ENCODE measurements around the gene MAP3K14. TPM values are rescaled to one million over a fixed set of nuclear protein-coding genes. Genes with fewer than 3 reads are reported as not detected.
A peak's percentile ranks its signal among the peaks of the same experiment; 100 is the strongest.

The MAP3K14 gene
- total RNA-seq, 1 experiment from 2014 or later, result 58.3 TPM

DNA sequence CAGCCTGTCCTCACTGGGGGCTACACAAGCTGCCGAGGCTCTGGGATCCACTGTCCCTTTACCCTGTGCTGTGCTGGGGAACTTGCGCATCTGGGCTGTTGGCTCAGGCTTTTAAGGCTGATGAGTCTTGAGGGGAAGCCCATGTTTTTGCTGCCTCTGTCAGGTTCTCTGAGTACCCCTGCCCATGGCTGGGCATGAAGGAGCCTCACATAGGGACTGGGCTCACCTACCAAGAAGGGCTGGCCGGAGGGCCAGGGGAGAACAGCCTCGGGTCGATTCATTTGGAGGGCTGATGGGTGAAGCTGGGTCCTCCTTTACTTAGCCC is 80.6 kb downstream of the MAP3K14 start:
- Histone ChIP-seq H3K4me3 (no peak overlapping the region), H3K79me2 (ENCODE audit: low read depth) (no peaks in the 10 kb centered on the region), H3K9me3 (ENCODE audit: insufficient read depth, low read depth) (no peaks in the 10 kb centered on the region), H3K36me3 (ENCODE audit: low read depth) (no peaks in the 10 kb centered on the region), H3K27me3 (ENCODE audit: insufficient read depth, low read depth) (no peaks in the 10 kb centered on the region), H3K27ac (no peak overlapping the region), H3K9me2 (ENCODE audit: insufficient read depth) (no peaks in the 10 kb centered on the region), H4K20me1 (ENCODE audit: insufficient read depth) (no peaks in the 10 kb centered on the region), H3K4me1 (replicated peaks; ENCODE audit: insufficient read depth) (peaks cover 6% of the 10 kb centered on the region), H3F3A (ENCODE audit: insufficient read depth, low read depth) (peaks cover 11% of the 10 kb centered on the region; the same call in 1 of the 2 replicates), H3K4me2 (no peak overlapping the region), H2AFZ (no peak overlapping the region)
- TF ChIP-seq EZH2 (IDR thresholded peaks at IDR 0.05; ENCODE audit: low read depth), result no peak
- TF ChIP-seq, protein P1, sequence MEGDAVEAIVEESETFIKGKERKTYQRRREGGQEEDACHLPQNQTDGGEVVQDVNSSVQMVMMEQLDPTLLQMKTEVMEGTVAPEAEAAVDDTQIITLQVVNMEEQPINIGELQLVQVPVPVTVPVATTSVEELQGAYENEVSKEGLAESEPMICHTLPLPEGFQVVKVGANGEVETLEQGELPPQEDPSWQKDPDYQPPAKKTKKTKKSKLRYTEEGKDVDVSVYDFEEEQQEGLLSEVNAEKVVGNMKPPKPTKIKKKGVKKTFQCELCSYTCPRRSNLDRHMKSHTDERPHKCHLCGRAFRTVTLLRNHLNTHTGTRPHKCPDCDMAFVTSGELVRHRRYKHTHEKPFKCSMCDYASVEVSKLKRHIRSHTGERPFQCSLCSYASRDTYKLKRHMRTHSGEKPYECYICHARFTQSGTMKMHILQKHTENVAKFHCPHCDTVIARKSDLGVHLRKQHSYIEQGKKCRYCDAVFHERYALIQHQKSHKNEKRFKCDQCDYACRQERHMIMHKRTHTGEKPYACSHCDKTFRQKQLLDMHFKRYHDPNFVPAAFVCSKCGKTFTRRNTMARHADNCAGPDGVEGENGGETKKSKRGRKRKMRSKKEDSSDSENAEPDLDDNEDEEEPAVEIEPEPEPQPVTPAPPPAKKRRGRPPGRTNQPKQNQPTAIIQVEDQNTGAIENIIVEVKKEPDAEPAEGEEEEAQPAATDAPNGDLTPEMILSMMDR (conservative IDR thresholded peaks at IDR 0.05), result no peak
- BruUV-seq (replicated peaks), result no TSS peak
- ChIA-PET CTCF (interaction anchor here (0.9 to 1.2 kb wide), 2 partner anchors 17 to 101 kb away, joined by 3 to 17 read pairs; partner anchors contain the start of gene ACBD4), POLR2A (ENCODE audit: unreplicated experiment) (no interaction called here)
- intact Hi-C loops (cut with micrococcal nuclease; ENCODE audit: unreplicated experiment), result no loop called here
- DNase-seq, result no peak

DNA sequence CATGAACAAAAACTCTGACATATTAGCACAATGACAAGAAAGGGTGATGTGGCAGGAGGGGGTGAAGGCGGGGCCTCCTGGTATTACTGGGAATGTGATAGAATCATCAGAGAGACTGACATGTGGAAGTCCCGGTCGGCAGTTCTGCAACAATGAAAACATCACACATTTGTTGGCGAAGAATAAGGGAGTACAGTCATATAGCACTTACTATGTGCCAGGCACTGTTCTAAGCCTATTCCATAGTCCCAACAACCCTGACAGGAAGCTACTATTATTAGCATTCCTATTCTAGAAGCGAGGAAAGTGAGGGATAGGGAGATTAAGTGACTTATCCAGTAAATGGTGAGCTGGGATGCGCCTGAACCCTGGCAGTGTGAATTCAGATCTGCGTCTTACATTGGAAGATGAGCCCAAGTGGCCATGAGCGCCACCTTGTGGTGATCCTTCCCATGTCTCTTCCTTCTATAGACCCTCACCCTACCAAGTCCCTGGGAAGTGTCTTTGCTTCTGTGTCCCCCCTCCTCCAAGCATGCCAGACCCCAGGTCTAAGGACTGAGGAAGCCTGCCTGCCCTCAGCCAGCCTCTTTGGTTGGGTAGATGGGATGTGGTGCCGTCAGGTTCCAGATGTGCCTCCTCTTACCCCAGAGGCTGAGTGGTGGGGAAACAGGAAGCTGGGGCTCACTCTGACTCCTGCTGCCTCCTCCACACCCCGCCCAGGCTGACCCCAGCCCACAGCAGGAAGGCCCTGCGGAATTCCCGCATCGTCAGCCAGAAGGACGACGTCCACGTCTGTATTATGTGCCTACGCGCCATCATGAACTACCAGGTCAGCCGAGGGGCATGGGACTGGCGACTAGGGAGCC is 81.2 kb downstream of the MAP3K14 start:
- peaks cover 12% of the 10 kb centered on the region for H3K4me1 ChIP-seq (replicated peaks; ENCODE audit: insufficient read depth)
- POLR2A ChIA-PET (ENCODE audit: unreplicated experiment), result no interaction called here
- H3K9me2 ChIP-seq (ENCODE audit: insufficient read depth), result no peaks in the 10 kb centered on the region
- no peak overlapping the region for H3K4me2 ChIP-seq
- CTCF ChIA-PET, result interaction anchor here (0.7 to 1.2 kb wide), 3 partner anchors 17 to 100 kb away, joined by 3 to 17 read pairs (median 4); partner anchors contain the start of genes ACBD4 and HEXIM1
- intact Hi-C loops (cut with micrococcal nuclease; ENCODE audit: unreplicated experiment), result loop anchor here (1.0 kb wide), 1 partner anchor 100 kb away; the partner anchor contains the start of gene ACBD4
- no peaks in the 10 kb centered on the region for H3K27me3 ChIP-seq (ENCODE audit: insufficient read depth, low read depth)
- H3K9me3 ChIP-seq (ENCODE audit: insufficient read depth, low read depth), result no peaks in the 10 kb centered on the region
- H3K4me3 ChIP-seq, result no peak overlapping the region
- BruUV-seq (replicated peaks), result no TSS peak
- no peak overlapping the region for H3K27ac ChIP-seq
- no peaks in the 10 kb centered on the region for H4K20me1 ChIP-seq (ENCODE audit: insufficient read depth)
- no peaks in the 10 kb centered on the region for H3K79me2 ChIP-seq (ENCODE audit: low read depth)
- peaks cover 17% of the 10 kb centered on the region; the same call in 1 of the 2 replicates for H3F3A ChIP-seq (ENCODE audit: insufficient read depth, low read depth)
- TF ChIP-seq, protein P1 (conservative IDR thresholded peaks at IDR 0.05), result peak; percentile 92
- no peak for TF ChIP-seq EZH2 (IDR thresholded peaks at IDR 0.05; ENCODE audit: low read depth)
- H3K36me3 ChIP-seq (ENCODE audit: low read depth), result no peaks in the 10 kb centered on the region
- H2AFZ ChIP-seq, result no peak overlapping the region
- peak in 1 of 2 experiments; percentile 60 for DNase-seq

DNA sequence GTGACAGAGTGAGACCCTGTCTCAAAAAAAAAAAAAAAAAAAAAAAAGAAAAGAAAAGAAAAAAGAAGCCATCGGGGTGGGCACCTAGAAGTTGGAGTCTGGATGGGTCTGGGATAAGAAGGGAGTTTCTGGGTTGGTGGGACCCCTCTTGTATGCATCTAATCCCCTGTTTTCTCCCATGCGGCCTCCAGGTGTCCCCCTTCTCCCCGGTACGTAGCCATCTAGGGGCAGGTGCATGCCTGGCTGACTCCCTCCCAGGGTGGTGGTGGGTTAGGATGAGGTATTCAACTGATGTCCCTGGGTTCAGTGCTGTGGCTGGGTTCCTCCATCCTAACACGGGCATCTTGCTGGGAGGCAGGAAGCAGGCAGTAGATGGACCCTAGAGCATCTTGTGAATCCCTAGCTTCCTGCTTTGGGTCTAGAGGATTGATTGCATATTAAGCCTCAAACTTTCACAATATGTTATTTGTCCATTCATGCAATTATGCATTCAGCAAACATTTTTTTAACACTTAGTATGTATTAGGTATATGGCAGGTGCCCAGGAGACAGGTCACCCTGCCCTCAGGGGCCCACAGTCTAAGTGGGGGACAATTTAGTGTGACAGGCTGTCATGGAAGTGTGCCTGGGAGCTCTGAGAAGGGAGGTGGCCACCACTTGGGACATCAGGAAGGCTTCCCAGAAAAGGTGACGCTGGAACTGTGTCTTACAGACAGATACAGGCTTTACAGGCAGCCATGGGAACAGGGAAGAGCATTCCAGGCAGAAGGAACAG is 82.0 kb downstream of the MAP3K14 start:
- H3K4me2 ChIP-seq, result no peak overlapping the region
- DNase-seq, result peak in 1 of 2 experiments; percentile 43
- ChIA-PET CTCF (interaction anchor here (0.7 kb wide), 1 partner anchor 87 kb away, joined by 4 read pairs; the partner anchor contains the start of gene HEXIM1), POLR2A (ENCODE audit: unreplicated experiment) (no interaction called here)
- no peaks in the 10 kb centered on the region for H3K36me3 ChIP-seq (ENCODE audit: low read depth)
- H3K9me2 ChIP-seq (ENCODE audit: insufficient read depth), result no peaks in the 10 kb centered on the region
- no peaks in the 10 kb centered on the region for H3K27me3 ChIP-seq (ENCODE audit: insufficient read depth, low read depth)
- peaks cover 25% of the 10 kb centered on the region; the same call in 1 of the 2 replicates for H3F3A ChIP-seq (ENCODE audit: insufficient read depth, low read depth)
- intact Hi-C loops (cut with micrococcal nuclease; ENCODE audit: unreplicated experiment), result loop anchor here (1.0 kb wide), 1 partner anchor 100 kb away; the partner anchor contains the start of gene ACBD4
- TF ChIP-seq, protein P1 (conservative IDR thresholded peaks at IDR 0.05), result no peak
- TF ChIP-seq EZH2 (IDR thresholded peaks at IDR 0.05; ENCODE audit: low read depth), result no peak
- no peak overlapping the region for H2AFZ ChIP-seq
- no peaks in the 10 kb centered on the region for H3K9me3 ChIP-seq (ENCODE audit: insufficient read depth, low read depth)
- no peak overlapping the region for H3K4me3 ChIP-seq
- H3K4me1 ChIP-seq (replicated peaks; ENCODE audit: insufficient read depth), result peaks cover 21% of the 10 kb centered on the region
- no peak overlapping the region for H3K27ac ChIP-seq
- no peaks in the 10 kb centered on the region for H4K20me1 ChIP-seq (ENCODE audit: insufficient read depth)
- H3K79me2 ChIP-seq (ENCODE audit: low read depth), result no peaks in the 10 kb centered on the region
- no TSS peak for BruUV-seq (replicated peaks)
